Ecto neural progenitor cell (in vitro differentiated cells): ENCODE data around the gene RBMXL3.

ENCODE experiments used
- DNase-seq: peaks from one replicate; pipeline ENCODE4 v3.0.0-alpha.2; 2018; ENCODE audit warnings: low spot score

RBMXL3 gene

DNA sequence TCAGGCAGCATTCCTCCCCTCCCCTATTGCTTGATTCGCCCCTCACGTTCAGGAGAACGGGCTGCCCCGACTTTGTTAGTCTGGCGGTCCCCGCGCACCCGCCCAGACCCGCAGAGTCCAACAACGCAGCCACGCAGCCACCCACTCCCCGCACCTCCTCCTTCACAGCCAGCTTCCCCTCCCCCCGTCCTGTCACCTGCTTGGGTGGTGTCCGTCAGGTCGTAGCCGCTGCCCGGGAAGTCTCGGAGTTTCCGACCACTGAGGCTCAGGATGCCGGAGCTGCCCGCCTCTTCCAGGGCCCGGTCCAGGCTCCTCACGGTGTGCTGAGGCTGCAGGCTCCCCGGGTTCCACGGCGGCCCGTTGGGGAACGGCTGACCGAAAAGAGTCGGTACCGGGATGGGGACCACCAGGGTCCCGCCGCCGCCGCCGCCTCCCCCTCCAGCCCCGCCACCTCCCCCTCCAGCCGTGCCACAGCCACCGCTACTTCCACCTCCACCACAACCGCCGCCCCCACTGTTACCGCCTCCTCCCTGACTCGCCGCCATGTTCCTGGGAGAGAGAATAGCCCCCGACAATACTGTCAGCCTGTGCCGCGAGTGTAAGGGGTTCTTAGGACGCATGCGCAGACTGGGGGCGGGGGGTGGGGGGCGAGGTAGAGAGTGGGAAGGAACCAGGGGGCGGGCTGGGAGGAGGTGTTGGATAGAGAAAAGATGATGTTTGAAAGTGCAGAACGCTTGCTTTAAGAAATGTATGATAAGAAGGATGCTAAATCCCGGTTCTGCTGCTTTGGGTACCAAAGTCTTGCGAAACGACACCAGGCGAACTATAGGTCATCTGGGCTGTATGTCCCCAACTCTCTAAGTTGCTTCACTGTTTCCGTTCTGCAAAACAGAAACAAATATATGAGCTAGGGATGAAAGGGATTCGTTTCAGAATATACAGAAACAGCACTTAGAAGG lies 44.6 kb downstream of the RBMXL3 start, which contains the start of gene LRCH2:
TSS of gene LRCH2 (minus strand) at position 600 of the 959 bp plus-strand sequence. CDS start at position 545, 55 bp downstream.
- DNase-seq = peak; percentile 79

DNA sequence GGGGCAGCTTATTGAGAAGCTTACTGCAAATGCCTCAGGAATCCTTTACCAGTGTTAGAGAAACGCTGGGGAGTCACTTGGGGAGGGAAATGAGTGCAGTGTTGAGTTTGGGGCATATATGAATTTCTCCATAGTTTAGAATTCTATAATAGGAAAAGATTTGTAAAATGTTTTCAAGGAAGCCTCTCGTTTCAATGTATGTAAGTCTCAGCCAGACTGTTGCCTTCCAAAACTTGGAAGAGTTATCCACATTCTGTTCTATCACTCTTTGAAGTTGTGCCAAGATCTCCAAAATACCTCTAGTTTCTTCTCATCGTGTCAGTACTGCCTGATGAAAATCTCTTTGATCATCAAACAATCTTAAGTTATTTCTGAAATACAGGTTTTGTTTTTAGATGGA lies 45.3 kb downstream of the RBMXL3 start:
- no peak for DNase-seq

DNA sequence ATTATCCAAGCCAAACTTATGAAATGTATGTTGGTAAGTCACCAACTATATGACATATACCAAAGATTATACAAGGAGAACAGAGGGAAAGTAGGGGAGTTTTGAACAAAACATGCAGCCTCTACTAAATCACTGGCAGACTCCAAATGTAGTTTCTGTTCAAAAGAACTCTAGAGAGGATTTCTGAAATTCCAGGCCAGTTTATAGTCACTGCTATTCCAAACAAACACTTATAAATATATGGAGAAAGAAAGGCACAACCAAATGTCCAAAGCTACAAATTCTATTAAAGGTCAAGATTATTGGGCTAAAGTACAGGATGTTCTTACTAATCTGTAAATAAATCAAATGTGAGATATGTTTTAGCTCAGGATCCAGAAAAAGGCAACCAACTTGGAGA lies 47.4 kb downstream of the RBMXL3 start:
- DNase-seq = no peak

DNA sequence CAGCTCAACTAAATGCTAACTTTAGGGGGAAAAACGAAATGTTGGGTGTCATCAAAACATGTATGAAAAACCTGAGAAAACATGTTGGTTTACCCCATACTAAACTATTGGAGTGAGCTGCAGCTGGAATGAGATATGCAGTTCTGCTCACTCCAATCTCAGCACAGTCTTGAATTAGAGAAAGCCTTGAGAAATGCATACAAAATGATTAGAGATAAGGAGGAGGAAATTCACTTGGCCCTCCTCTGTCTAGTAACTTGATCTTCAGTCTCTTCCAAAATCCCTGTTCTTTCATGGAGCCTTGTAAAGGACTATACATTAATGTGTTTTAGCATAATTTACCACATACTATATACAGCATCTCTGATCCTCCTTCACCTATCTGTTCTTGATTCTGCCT lies 47.8 kb downstream of the RBMXL3 start:
- DNase-seq = no peak
